Neural progenitor cell (in vitro differentiated cells): ENCODE results near the gene INPP5D. TPM values are rescaled to one million over a fixed set of nuclear protein-coding genes. Genes with fewer than 3 reads are reported as not detected.
A peak's percentile ranks its signal among the peaks of the same experiment; 100 is the strongest.

Source experiments
- DNase-seq: peaks from one replicate; pipeline ENCODE4 v3.0.0-alpha.2; 2016; ENCODE audit warnings: low spot score
- H2AFZ ChIP-seq: fragments of 200-600 bp; sonication (generic); replicated peaks from 2 replicates; pipeline ENCODE4 v1.6.1; 2016; ENCODE audit warnings: antibody characterized with exemption
- H3F3A ChIP-seq: fragments of 200-600 bp; sonication (generic); 2 replicates; pipeline ENCODE4 v1.6.1; 2016; ENCODE audit warnings: antibody characterized with exemption, low read depth
- H3K27ac ChIP-seq: fragments of 200-600 bp; sonication (generic); 2 replicates; pipeline ENCODE4 v1.5.1; 2016; ENCODE audit warnings: mild to moderate bottlenecking
- H3K27me3 ChIP-seq: fragments of 200-600 bp; sonication (generic); 2 replicates; pipeline ENCODE4 v1.6.1; 2016; ENCODE audit warnings: mild to moderate bottlenecking, moderate library complexity
- H3K36me3 ChIP-seq: fragments of 200-600 bp; sonication (generic); 2 replicates; pipeline ENCODE4 v1.5.1; 2016
- H3K4me1 ChIP-seq: fragments of 200-600 bp; sonication (generic); 2 replicates; pipeline ENCODE4 v1.6.1; 2016; ENCODE audit warnings: mixed run types
- H3K4me2 ChIP-seq: fragments of 200-600 bp; sonication (generic); 2 replicates; pipeline ENCODE4 v1.6.1; 2016
- H3K4me3 ChIP-seq: fragments of 200-600 bp; sonication (generic); 2 replicates; pipeline ENCODE4 v1.5.1; 2016
- H3K79me2 ChIP-seq: fragments of 200-600 bp; sonication (generic); 2 replicates; pipeline ENCODE4 v1.6.1; 2016; ENCODE audit warnings: low read depth
- H3K9ac ChIP-seq: fragments of 200-600 bp; sonication (generic); 2 replicates; pipeline ENCODE4 v1.6.1; 2016
- H3K9me3 ChIP-seq: fragments of 200-600 bp; sonication (generic); 2 replicates; pipeline ENCODE4 v1.5.1; 2016; ENCODE audit warnings: low read depth
- H4K20me1 ChIP-seq: fragments of 200-600 bp; sonication (generic); 2 replicates; pipeline ENCODE4 v1.6.1; 2016; ENCODE audit warnings: low read depth
- H3K27ac Mint-ChIP-seq: 3 replicates; pipeline ENCODE4 v1.8.0; 2021; ENCODE audit warnings: mixed read lengths
- H3K27me3 Mint-ChIP-seq: 2 replicates; pipeline ENCODE4 v1.8.0; 2022; ENCODE audit warnings: low read depth, mild to moderate bottlenecking, inconsistent platforms, moderate library complexity, mixed read lengths; ENCODE audit not compliant: insufficient read depth
- H3K36me3 Mint-ChIP-seq: 3 replicates; pipeline ENCODE4 v1.8.0; 2021; ENCODE audit warnings: mixed read lengths
- H3K4me1 Mint-ChIP-seq: 3 replicates; pipeline ENCODE4 v1.8.0; 2021; ENCODE audit warnings: mixed read lengths
- H3K4me3 Mint-ChIP-seq: 3 replicates; pipeline ENCODE4 v1.8.0; 2021; ENCODE audit warnings: mild to moderate bottlenecking, moderate library complexity, mixed read lengths
- H3K9me3 Mint-ChIP-seq: 3 replicates; pipeline ENCODE4 v1.8.0; 2020; ENCODE audit warnings: mixed read lengths
- CTCF ChIP-seq: fragments of 200-600 bp; sonication (generic); IDR thresholded peaks from 2 replicates; pipeline ENCODE4 v1.5.1; 2017; ENCODE audit warnings: antibody characterized with exemption, mild to moderate bottlenecking
- EZH2 ChIP-seq: fragments of 200-600 bp; sonication (generic); IDR thresholded peaks from 2 replicates; pipeline ENCODE4 v1.6.1; 2017; ENCODE audit warnings: antibody characterized with exemption, mild to moderate bottlenecking, moderate library complexity
- EZH2phosphoT487 ChIP-seq: fragments of 200-600 bp; sonication (generic); IDR thresholded peaks from 2 replicates; pipeline ENCODE4 v1.6.1; 2017; ENCODE audit warnings: antibody characterized with exemption
- total RNA-seq: library from RNA; depleted of rRNA; stranded (reverse); fragments of >200 nt; gene quantifications from 2 replicates; pipeline ENCODE4 v1.2.3, GENCODE V29; 2015; ENCODE audit warnings: low replicate concordance

Gene INPP5D
- total RNA-seq, 1 donor from 2014 or later, result 4.2 TPM

- peak within 1 kb of the TSS; percentile 16 for H3K27ac Mint-ChIP-seq
- Histone ChIP-seq H3K4me3 (peak within 1 kb of the TSS; percentile 95), H3K36me3 (no peaks in the 10 kb centered on the region), H3K79me2 (peaks cover 43% of the 10 kb centered on the region), H4K20me1 (peaks cover 14% of the 10 kb centered on the region), H3K9me3 (peaks cover 6% of the 10 kb centered on the region), H2AFZ (peak within 1 kb of the TSS; percentile 95), H3K9ac (peak within 1 kb of the TSS; percentile 87), H3K4me2 (peak within 1 kb of the TSS; percentile 94), H3K27me3 (no peaks in the 10 kb centered on the region), H3K27ac (no peak within 1 kb of the TSS), H3K4me1 (peaks cover 5% of the 10 kb centered on the region), H3F3A (peaks cover 4% of the 10 kb centered on the region)
- peaks cover 4% of the 10 kb centered on the region for H3K9me3 Mint-ChIP-seq
- H3K4me3 Mint-ChIP-seq, result peak within 1 kb of the TSS; percentile 98
- peaks cover 10% of the 10 kb centered on the region for H3K4me1 Mint-ChIP-seq
- DNase-seq, result peak; percentile 98
- peak; percentile 93 for TF ChIP-seq CTCF
- no peak for TF ChIP-seq EZH2phosphoT487
- no peak for TF ChIP-seq EZH2
- peaks cover 2% of the 10 kb centered on the region for H3K36me3 Mint-ChIP-seq
- H3K27me3 Mint-ChIP-seq, result peaks cover 4% of the 10 kb centered on the region
Measured at GRCh38 chr2:233251306-233252116, 191.4 kb downstream of the INPP5D start, which contains the start of gene ATG16L1. TSS of gene ATG16L1 (plus strand) at chr2:233251673. CDS start at chr2:233251828, 155 bp downstream.

GRCh38 chr2:233252227-233252626 is 192.1 kb downstream of the INPP5D start:
- H3K4me3 ChIP-seq, result peak overlapping the region; percentile 95
- no peak for TF ChIP-seq EZH2
- no peak for TF ChIP-seq CTCF
- TF ChIP-seq EZH2phosphoT487, result no peak
- H3K9me3 ChIP-seq, result peaks cover 6% of the 10 kb centered on the region
- H3K36me3 Mint-ChIP-seq, result peaks cover 3% of the 10 kb centered on the region
- peaks cover 5% of the 10 kb centered on the region for H3K4me1 ChIP-seq
- H3K79me2 ChIP-seq, result peaks cover 43% of the 10 kb centered on the region
- peak; percentile 38 for DNase-seq
- H3K4me3 Mint-ChIP-seq, result peak overlapping the region; percentile 98
- H3K27me3 ChIP-seq, result no peaks in the 10 kb centered on the region
- no peaks in the 10 kb centered on the region for H3K36me3 ChIP-seq
- peaks cover 10% of the 10 kb centered on the region for H3K4me1 Mint-ChIP-seq
- peak overlapping the region; percentile 87 for H3K9ac ChIP-seq
- peaks cover 4% of the 10 kb centered on the region for H3F3A ChIP-seq
- H3K27ac Mint-ChIP-seq, result no peak overlapping the region
- H2AFZ ChIP-seq, result peak overlapping the region; percentile 63
- H3K27me3 Mint-ChIP-seq, result peaks cover 4% of the 10 kb centered on the region
- peaks cover 4% of the 10 kb centered on the region for H3K9me3 Mint-ChIP-seq
- peaks cover 14% of the 10 kb centered on the region for H4K20me1 ChIP-seq
- H3K4me2 ChIP-seq, result peak overlapping the region; percentile 94
- no peak overlapping the region for H3K27ac ChIP-seq

GRCh38 chr2:233255151-233255550 is 195.0 kb downstream of the INPP5D start:
- Mint-ChIP-seq H3K4me3 (peak overlapping the region; percentile 28), H3K9me3 (peaks cover 4% of the 10 kb centered on the region)

More at GRCh38 chr2:233255151-233255550, 195.0 kb downstream of the INPP5D start:
- Mint-ChIP-seq H3K4me1 (peaks cover 10% of the 10 kb centered on the region), H3K27ac (no peak overlapping the region), H3K36me3 (peaks cover 12% of the 10 kb centered on the region), H3K27me3 (peaks cover 4% of the 10 kb centered on the region)
- Histone ChIP-seq H3F3A (peaks cover 4% of the 10 kb centered on the region), H4K20me1 (peaks cover 14% of the 10 kb centered on the region), H3K36me3 (no peaks in the 10 kb centered on the region), H3K4me3 (no peak overlapping the region), H3K4me1 (peaks cover 5% of the 10 kb centered on the region), H3K4me2 (no peak overlapping the region), H3K27ac (no peak overlapping the region), H3K9ac (no peak overlapping the region), H3K9me3 (peaks cover 6% of the 10 kb centered on the region), H3K27me3 (no peaks in the 10 kb centered on the region), H2AFZ (no peak overlapping the region), H3K79me2 (peaks cover 43% of the 10 kb centered on the region)
- TF ChIP-seq EZH2, result no peak
- no peak for TF ChIP-seq EZH2phosphoT487
- no peak for TF ChIP-seq CTCF
- no peak for DNase-seq
